Fibroblast of skin of left biceps (primary cell): ENCODE data around the gene APC.
"Not testable (repeated sequence)": the region's sequence is repeated elsewhere in the genome, so short reads cannot be mapped to it uniquely, and the experiment has no call there.

Experiments
- DNase-seq, 2 experiments: peaks; one replicate each; pipeline ENCODE4 v3.0.0-alpha.2; 2013; ENCODE audit warnings: low read depth in 2 of 2

The APC gene

DNA sequence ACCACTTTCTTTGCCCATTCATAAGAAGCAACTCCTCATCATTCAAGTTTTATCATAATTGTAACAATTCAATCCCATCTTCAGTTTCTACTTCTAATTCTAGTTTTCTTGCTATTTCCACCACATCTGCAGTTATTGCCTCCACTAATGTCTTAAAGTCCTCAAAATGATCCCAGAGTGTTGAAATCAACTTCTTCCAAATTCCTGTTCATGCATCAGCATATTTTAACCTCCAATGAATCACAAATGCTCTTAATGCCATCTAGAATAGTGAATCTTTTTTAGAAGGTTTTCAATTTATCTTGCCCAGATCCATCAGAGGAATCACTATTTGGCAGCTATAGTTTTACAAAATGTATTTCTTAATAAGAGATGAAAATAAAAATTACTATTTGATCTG lies 120.2 kb downstream of the APC start:
- no peak for DNase-seq

- not testable (repeated sequence) for DNase-seq
Observed at GRCh38 chr5:112860571-112860928, 122.9 kb downstream of the APC start.

GRCh38 chr5:112860929-112861637 lies 123.4 kb downstream of the APC start, which contains the start of gene SRP19:
Gene SRP19 (plus strand): TSS chr5:112861287. CDS start chr5:112861377, 90 bp downstream.
- peak; percentile 93 to 94 for DNase-seq

DNA sequence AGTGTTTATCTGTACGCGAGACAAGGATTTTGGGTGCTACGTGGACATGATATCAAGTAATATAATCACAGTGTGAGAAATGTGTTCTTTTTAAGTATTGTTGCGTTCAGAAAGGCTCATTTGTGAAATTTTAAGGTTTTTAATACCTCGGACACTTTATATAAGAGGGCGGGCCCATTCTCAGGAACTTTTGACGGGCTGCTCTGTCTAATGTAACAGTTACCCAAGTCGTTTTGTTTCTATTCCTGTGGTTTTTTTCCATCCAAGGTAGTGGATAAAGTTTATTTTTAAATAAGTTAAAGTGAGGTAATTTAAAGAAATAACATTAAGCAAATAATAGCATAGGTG lies 123.9 kb downstream of the APC start:
- DNase-seq = no peak

- no peak for DNase-seq
Observed at GRCh38 chr5:112862085-112862484, 124.4 kb downstream of the APC start.

GRCh38 chr5:112863549-112863948 lies 125.9 kb downstream of the APC start:
- DNase-seq = no peak

DNA sequence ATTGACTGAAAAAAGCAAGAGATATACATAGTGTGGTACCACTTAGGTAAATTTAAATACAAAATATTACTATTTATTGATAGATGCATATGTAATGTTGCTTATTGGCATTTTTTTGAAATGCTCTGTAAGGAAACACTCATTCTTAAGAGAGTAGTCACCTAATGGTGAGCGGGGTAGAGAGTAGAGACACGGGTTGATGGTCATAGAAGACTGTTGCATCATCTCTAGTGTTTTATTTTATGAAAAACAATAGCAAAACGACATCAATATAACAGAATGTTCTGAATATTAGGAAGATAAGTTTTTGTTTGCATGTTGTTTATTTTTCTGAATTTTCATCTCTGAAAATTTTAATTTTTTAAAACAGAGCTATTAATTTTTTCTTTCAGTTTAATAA lies 127.4 kb downstream of the APC start:
- no peak for DNase-seq

- no peak for DNase-seq
Observed at GRCh38 chr5:112866739-112867138, 129.1 kb downstream of the APC start.

DNA sequence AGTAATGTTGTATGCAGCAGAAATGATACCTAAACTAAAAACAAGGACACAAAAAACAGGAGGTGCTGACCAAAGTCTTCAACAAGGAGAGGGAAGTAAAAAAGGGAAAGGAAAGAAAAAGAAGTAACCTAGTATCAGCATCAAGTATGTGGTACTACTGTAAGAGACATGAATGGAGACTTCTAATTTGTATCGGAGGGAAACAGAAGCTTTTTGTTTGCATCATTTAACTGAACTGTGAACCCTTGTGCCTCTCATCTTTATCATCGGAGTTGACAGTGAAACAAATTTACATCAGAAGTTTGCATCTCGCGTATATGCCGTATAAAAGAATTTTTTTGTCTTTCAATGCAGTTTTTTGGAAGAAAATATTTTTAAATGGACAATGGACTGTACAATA lies 129.7 kb downstream of the APC start:
- no peak for DNase-seq

DNA sequence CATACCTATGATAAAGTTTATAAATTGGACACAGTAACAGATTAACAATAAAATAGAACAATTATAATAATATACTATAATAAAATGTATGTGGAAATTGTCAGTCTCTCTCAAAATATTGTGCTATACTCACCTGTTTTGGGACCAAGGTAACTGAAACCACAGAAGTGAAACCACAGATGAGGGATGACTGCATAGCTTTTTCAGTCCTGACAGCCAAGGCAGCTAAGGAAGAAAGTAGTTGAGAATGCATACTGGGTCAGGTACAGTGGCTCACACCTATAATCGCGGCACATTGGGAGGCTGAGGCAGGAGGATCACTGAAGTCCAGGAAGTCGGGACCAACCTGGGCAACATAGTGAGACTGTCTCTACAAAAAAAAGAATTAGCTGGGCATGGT lies 132.3 kb downstream of the APC start:
- DNase-seq = no peak

DNA sequence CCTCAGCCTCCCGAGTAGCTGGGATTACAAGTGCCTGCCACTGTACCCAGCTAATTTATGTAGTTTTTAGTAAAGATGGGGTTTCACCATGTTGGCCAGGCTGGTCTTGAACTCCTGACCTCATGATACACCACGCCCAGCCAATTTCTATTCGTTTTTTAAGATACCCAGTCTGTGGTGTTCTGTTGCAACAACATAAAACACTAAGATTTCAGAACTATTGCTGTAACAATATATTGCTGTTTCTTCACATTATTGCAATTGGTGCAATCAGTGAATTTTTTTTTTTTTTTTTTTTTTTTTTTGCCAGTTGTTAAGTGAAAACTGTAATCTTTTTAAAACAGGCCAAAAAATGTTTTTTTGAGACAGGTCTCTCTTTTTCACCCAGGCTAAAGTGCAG lies 133.3 kb downstream of the APC start:
- no peak for DNase-seq

GRCh38 chr5:112876362-112876761 lies 138.7 kb downstream of the APC start:
- no peak for DNase-seq

DNA sequence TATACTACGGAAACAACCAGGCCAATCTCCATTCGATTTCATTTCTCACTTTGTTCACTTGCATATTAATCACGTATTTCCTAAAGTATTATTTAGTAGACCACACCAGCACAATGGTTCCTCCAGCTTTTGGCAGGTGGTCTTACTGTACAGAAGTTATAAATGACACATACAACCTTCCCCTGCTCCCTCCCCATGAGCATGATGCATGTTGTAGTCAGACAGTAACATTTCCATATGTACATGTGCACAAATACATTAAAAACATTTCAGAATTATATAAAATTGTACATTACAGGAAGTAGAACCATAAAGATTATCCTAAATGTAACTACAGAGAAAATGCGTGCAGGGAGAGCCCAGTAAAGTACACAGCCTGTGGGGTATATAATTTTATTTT lies 140.4 kb downstream of the APC start:
- no peak for DNase-seq

- DNase-seq = no peak
Observed at GRCh38 chr5:112878760-112879159, 141.1 kb downstream of the APC start.

DNA sequence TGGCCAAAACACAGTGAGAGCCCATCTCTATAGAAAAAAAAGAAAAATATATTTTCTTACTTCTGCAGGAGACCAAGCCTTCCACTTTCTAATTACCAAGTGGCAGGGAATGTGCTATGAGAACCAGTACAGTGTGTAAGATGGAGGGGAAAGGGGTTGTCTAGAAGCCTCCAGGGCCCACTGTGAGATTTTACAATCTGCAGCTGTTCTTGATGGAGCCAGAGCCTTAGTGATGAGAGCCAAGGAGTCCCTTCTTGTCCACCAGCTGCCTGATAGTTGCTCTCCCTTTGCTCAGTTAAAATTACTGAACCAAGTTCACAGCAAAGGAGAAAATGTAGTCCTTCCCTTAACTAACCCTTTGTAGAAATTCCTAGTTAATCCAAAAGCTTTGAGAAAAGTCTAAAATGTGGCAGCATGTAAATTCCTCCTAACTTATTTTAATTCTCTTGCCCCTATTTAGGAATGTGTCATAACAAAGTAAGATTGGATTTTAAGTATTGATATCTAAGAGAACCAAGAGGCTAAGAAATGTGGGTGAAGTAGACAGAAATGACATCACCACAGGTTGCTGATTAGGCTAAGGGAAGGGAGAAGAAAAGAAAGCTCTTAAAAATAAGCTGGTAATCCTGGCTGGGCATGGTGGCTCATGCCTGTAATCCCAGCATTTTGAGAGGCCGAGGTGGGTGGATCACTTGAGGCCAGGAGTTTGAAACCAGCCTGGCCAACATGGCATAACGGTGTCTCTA lies 142.7 kb downstream of the APC start:
- no peak for DNase-seq

GRCh38 chr5:112883192-112883591 lies 145.5 kb downstream of the APC start:
- no peak for DNase-seq

DNA sequence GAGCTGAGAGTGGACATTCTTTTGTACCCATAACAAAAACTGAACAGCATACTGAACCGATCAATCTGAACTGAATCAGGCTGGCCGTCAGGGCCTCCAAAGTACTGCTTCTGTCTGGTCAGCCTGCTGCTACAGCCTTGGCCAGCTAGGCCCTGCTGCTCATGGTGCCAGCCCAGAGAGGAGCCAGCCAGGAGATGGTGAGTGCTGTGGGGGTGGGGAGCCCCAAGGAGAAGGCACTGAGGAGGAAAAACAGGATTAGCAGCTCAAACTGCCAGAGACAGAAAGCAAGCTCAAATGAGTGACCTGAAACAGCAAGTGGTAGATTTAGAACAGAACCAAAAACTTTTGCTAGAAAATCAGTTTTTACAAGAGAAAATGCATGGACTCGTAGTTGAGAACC lies 147.3 kb downstream of the APC start:
- DNase-seq = no peak

GRCh38 chr5:112886975-112887374 lies 149.3 kb downstream of the APC start:
- no peak for DNase-seq

DNA sequence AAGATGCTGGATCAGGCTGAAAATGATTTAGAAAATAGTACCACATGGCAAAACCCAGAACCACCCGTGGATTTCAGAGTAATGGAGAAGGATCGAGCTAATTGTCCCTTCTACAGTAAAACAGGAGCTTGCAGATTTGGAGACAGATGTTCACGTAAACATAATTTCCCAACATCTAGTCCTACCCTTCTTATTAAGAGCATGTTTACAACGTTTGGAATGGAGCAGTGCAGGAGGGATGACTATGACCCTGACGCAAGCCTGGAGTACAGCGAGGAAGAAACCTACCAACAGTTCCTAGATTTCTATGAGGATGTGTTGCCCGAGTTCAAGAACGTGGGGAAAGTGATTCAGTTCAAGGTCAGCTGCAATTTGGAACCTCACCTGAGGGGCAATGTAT lies 154.4 kb downstream of the APC start:
- not testable (repeated sequence) for DNase-seq

GRCh38 chr5:112892776-112893175 lies 155.1 kb downstream of the APC start:
- DNase-seq = no peak

GRCh38 chr5:112895682-112896081 lies 158.0 kb downstream of the APC start:
- no peak for DNase-seq
